K562 (cell line): Measurements from ENCODE around the gene MFSD2B. TPM values are rescaled to one million over a fixed set of nuclear protein-coding genes. Genes with fewer than 3 reads are reported as not detected.

Source experiments
- ATAC-seq: fragments of 200-7000 bp; cut with Tn5 transposase; 3 replicates; pipeline ENCODE4 v1.9.1; 2020; ENCODE audit warnings: moderate library complexity
- BruUV-seq: library from RNA; stranded (reverse); fragments of 400-500 nt; replicated peaks from 2 replicates; lab custom pipeline; 2021; lab: Mats Ljungman, UMichigan
- CTCF ChIA-PET: fragments of 300-600 bp; formaldehyde crosslinking; extraction: SDS; loops from one replicate; lab custom pipeline; 2021; ENCODE audit warnings: low intra/inter-chr PET ratio; lab: Yijun Ruan, JAX
- POLR2A ChIA-PET: fragments of 300-600, 350-650 bp; sonication (Branson Sonifier 250); formaldehyde crosslinking; extraction: SDS; loops from one replicate; lab custom pipeline; 2021; ENCODE audit warnings: antibody characterized with exemption, inconsistent platforms; lab: Yijun Ruan, JAX
- DNase-seq, 4 experiments: peaks; one replicate each; pipeline versions ENCODE4 v3.0.0 to v3.0.0-alpha.2; 2011 to 2018; ENCODE audit warnings: low spot score in 3 of 4, mixed read lengths in 3 of 4; ENCODE audit errors: extremely low read depth in 1 of 4
- FAIRE-seq: peaks from 2 replicates; lab custom pipeline; 2011; peaks lifted over from hg19 to GRCh38; lab: Jason Lieb, UNC
- H2AFZ ChIP-seq: 2 replicates; pipeline ENCODE4 v1.6.0; 2011; ENCODE audit warnings: low read depth, low read length, control low read depth, inconsistent platforms
- H3K27ac ChIP-seq: fragments of 200-600 bp; 3 replicates; pipeline ENCODE4 v1.8.0; 2011; ENCODE audit warnings: low read depth, mild to moderate bottlenecking, control low read depth, inconsistent platforms, low read length, moderate library complexity, mixed read lengths; ENCODE audit errors: extremely low read depth
- H3K27me3 ChIP-seq, 2 experiments: fragments of 300-600 bp in 1 of 2; 2 replicates in 1 of 2; 3 replicates in 1 of 2; pipeline versions ENCODE4 v1.6.0 to v1.8.0; 2011; ENCODE audit warnings: inconsistent platforms in 2 of 2, low read length in 2 of 2, mild to moderate bottlenecking in 1 of 2, mixed read lengths in 1 of 2, moderate library complexity in 1 of 2; ENCODE audit not compliant: control insufficient read depth in 2 of 2, insufficient read depth in 2 of 2
- H3K36me3 ChIP-seq: fragments of 300-600 bp; 3 replicates; pipeline ENCODE4 v1.8.0; 2011; ENCODE audit warnings: mild to moderate bottlenecking, low read length, inconsistent platforms; ENCODE audit not compliant: control insufficient read depth, insufficient read depth
- H3K4me1 ChIP-seq, 2 experiments: fragments of 200-600 bp in 1 of 2; replicated peaks in 1 of 2; 2 replicates in 1 of 2; 3 replicates in 1 of 2; pipeline versions ENCODE4 v1.5.1 to v1.8.0; 2011; ENCODE audit warnings: inconsistent platforms in 2 of 2, low read length in 2 of 2, mild to moderate bottlenecking in 1 of 2, mixed read lengths in 1 of 2, moderate library complexity in 1 of 2; ENCODE audit not compliant: control insufficient read depth in 2 of 2, insufficient read depth in 2 of 2
- H3K4me2 ChIP-seq: 2 replicates; pipeline ENCODE4 v1.6.1; 2011; ENCODE audit warnings: low read length, control low read depth, inconsistent platforms, mixed read lengths; ENCODE audit not compliant: insufficient read depth
- H3K4me3 ChIP-seq: fragments of 200-600 bp; sonication (generic), shearing (Covaris generic); 2 replicates; pipeline ENCODE4 v1.5.1; 2016; ENCODE audit warnings: control low read depth, inconsistent platforms
- H3K79me2 ChIP-seq: fragments of 200-600 bp; 3 replicates; pipeline ENCODE4 v1.8.0; 2011; ENCODE audit warnings: low read length, inconsistent platforms; ENCODE audit not compliant: control insufficient read depth, insufficient read depth
- H3K9ac ChIP-seq, 2 experiments: 2 replicates each; pipeline versions ENCODE4 v1.6.0 to v1.6.1; 2011; ENCODE audit warnings: low read depth in 2 of 2, low read length in 2 of 2, control low read depth in 1 of 2, inconsistent platforms in 1 of 2, mild to moderate bottlenecking in 1 of 2, mixed read lengths in 1 of 2; ENCODE audit not compliant: insufficient read depth in 1 of 2
- H3K9me1 ChIP-seq: one replicate; pipeline ENCODE4 v1.6.0; 2011; ENCODE audit warnings: inconsistent platforms, mild to moderate bottlenecking, low read length, moderate library complexity; ENCODE audit not compliant: control insufficient read depth, insufficient read depth
- H3K9me3 ChIP-seq: replicated peaks from 2 replicates; pipeline ENCODE4 v1.5.1; 2011; ENCODE audit warnings: low read depth, low read length, inconsistent platforms; ENCODE audit not compliant: control insufficient read depth, insufficient read depth
- H4K20me1 ChIP-seq: replicated peaks from 2 replicates; pipeline ENCODE4 v1.6.1; 2011; ENCODE audit warnings: low read length, inconsistent platforms, mixed read lengths; ENCODE audit not compliant: control insufficient read depth, insufficient read depth
- EZH2 ChIP-seq: IDR thresholded peaks from 2 replicates; pipeline ENCODE4 v1.6.1; 2012; ENCODE audit warnings: low read depth, mild to moderate bottlenecking, inconsistent platforms, low read length, borderline replicate concordance
- MYNN ChIP-seq, 2 experiments: sonication (generic); formaldehyde crosslinking in 1 of 2; IDR thresholded peaks; 2 replicates each; pipeline versions ENCODE4 v1.5.0 to v1.6.1; 2016 to 2020; ENCODE audit warnings: antibody characterized with exemption in 1 of 2, missing genetic modification reagents in 1 of 2
- NFIC ChIP-seq: fragments of 450-650 bp; IDR thresholded peaks from 2 replicates; pipeline ENCODE4 v1.6.1; 2017; ENCODE audit warnings: mild to moderate bottlenecking, inconsistent platforms
- POLR2G ChIP-seq: fragments of 200-400 bp; formaldehyde crosslinking; IDR thresholded peaks from 2 replicates; pipeline ENCODE4 v1.6.1; 2017; ENCODE audit warnings: low read depth, mild to moderate bottlenecking, antibody characterized with exemption, low read length, moderate library complexity
- RHOXF2B ChIP-seq: fragments of 250-450 bp; sonication (Bioruptor Pico); conservative IDR thresholded peaks from 2 replicates; pipeline ENCODE4 v1.5.1; 2021
- YBX1 ChIP-seq: fragments of 450-650 bp; IDR thresholded peaks from 2 replicates; pipeline ENCODE4 v1.7.1; 2016; ENCODE audit warnings: mild to moderate bottlenecking
- ZNF449 ChIP-seq: fragments of 250-450 bp; sonication (Bioruptor Pico); IDR thresholded peaks from 2 replicates; pipeline ENCODE4 v1.8.0; 2022; ENCODE audit warnings: moderate library complexity, mild to moderate bottlenecking, inconsistent platforms
- ZNF518B ChIP-seq: fragments of 250-450 bp; sonication (Bioruptor Pico); IDR thresholded peaks from 2 replicates; pipeline ENCODE4 v1.5.0; 2021; ENCODE audit warnings: mild to moderate bottlenecking, moderate library complexity
- WGBS: fragments of 100-300 bp; shearing (Covaris generic); methylation state at CpG from one replicate; pipeline ENCODE4 v1.1.6; 2016; ENCODE audit warnings: low coverage, mixed read lengths; ENCODE audit not compliant: insufficient coverage; ENCODE audit errors: missing lambda C conversion rate; 5-methylcytosine and 5-hydroxymethylcytosine counted together
- in situ Hi-C: fragments of 300-500 bp; cut with MboI; formaldehyde crosslinking; loops from 4 replicates; pipeline ENCODE4 v1.15.0; 2018; ENCODE audit warnings: inconsistent platforms, mixed read lengths
- intact Hi-C: fragments of 100-400 bp; cut with micrococcal nuclease; formaldehyde crosslinking; loops from 2 replicates; pipeline ENCODE4 v1.14.2; 2022
- polyA plus RNA-seq, 8 experiments: library from polyadenylated mRNA; depleted of rRNA in 4 of 8; stranded (reverse) in 5 of 8; unstranded in 3 of 8; fragments of >200 nt; fragmentation: Nextera tagmentation in 2 of 8; fragmentation: Illumina TruSeq in 1 of 8; extraction: Ambion mirVana in 2 of 8; extraction: Trizol in 1 of 8; gene quantifications; 2 replicates each; pipeline versions ENCODE4 v1.2.1 to v1.2.3, GENCODE V29; 2011 to 2014; ENCODE audit warnings: inconsistent platforms in 1 of 8, missing spikeins in 1 of 8
- total RNA-seq, 7 experiments: library from RNA; depleted of rRNA in 6 of 7; stranded (reverse); fragments of >200 nt in 6 of 7; fragmentation: Illumina TruSeq in 2 of 7; extraction: Trizol in 2 of 7; gene quantifications; 2 replicates each; pipeline versions ENCODE4 v1.2.1 to v1.2.3, GENCODE V29; 2011 to 2021; ENCODE audit warnings: low replicate concordance in 1 of 7

Gene MFSD2B
- total and polyA plus RNA-seq, 9 of the 15 experiments (the other 6 are each of a cell fraction or from before 2014, with no cell fraction given): 2.6 to 10.9 (median 6.8) TPM

GRCh38 chr2:24019729-24020128 is 9.8 kb downstream of the MFSD2B start:
- ChIA-PET CTCF (no interaction called here), POLR2A (interaction anchor here (1.4 kb wide), 1 partner anchor 10 kb away, joined by 3 read pairs; the partner anchor contains the start of gene MFSD2B)
- WGBS: 79% methylated on average over 5 of the region's 5 CpGs
- no peak for TF ChIP-seq ZNF518B (CRISPR knock-in tag)
- peak; percentile 40; the same call in 1 of the 2 replicates for TF ChIP-seq POLR2G
- no peak for TF ChIP-seq EZH2
- TF ChIP-seq RHOXF2B (CRISPR knock-in tag): no peak
- 0 out of 2 replicates have a peak, but pooled peaks have one; percentile 20 for TF ChIP-seq MYNN (IDR thresholded peaks at IDR 0.05)
- TF ChIP-seq MYNN (CRISPR knock-in tag; IDR thresholded peaks at IDR 0.05): no peak
- TF ChIP-seq NFIC: peak; percentile 50
- no peak for TF ChIP-seq ZNF449 (CRISPR knock-in tag)
- TF ChIP-seq YBX1: no peak
- BruUV-seq: no TSS peak
- Histone ChIP-seq H3K9ac (no peak overlapping the region), H3K36me3 (peaks cover 29% of the 10 kb centered on the region), H3K9me3 (no peaks in the 10 kb centered on the region), H3K4me1 (peaks cover 9 to 43% of the 10 kb centered on the region in 2 experiments; a peak in 4 of 5 replicates), H3K4me2 (no peak overlapping the region), H3K4me3 (no peak overlapping the region), H4K20me1 (peaks cover 14% of the 10 kb centered on the region), H3K79me2 (no peaks in the 10 kb centered on the region), H3K27me3 (no peaks in the 10 kb centered on the region), H3K9me1 (peaks cover 3% of the 10 kb centered on the region), H3K27ac (no peak overlapping the region), H2AFZ (no peak overlapping the region)
- intact Hi-C loops (loop anchor here (5.0 to 10.0 kb wide), 2 partner anchors 43 to 195 kb away; no protein-coding TSS in a partner anchor), in situ Hi-C loops (no loop called here)
- no peak for DNase-seq
- ATAC-seq: no peak
- FAIRE-seq: no peak
